HUES64 (cell line): ENCODE data around the gene FATE1.

Experiments used
- H3K27ac ChIP-seq: 2 replicates; pipeline ENCODE4 v1.7.0; 2013; ENCODE audit warnings: low read depth, low read length, inconsistent platforms
- H3K27me3 ChIP-seq: 2 replicates; pipeline ENCODE4 v1.6.1; 2013; ENCODE audit warnings: mild to moderate bottlenecking, low read length; ENCODE audit not compliant: insufficient read depth
- H3K36me3 ChIP-seq: 2 replicates; pipeline ENCODE4 v1.6.1; 2013; ENCODE audit warnings: mild to moderate bottlenecking, low read length; ENCODE audit not compliant: insufficient read depth
- H3K4me1 ChIP-seq: 2 replicates; pipeline ENCODE4 v1.6.1; 2013; ENCODE audit warnings: mild to moderate bottlenecking, low read length, moderate library complexity; ENCODE audit not compliant: insufficient read depth
- H3K4me3 ChIP-seq: 2 replicates; pipeline ENCODE4 v1.5.1; 2013; ENCODE audit warnings: mild to moderate bottlenecking, low read length, moderate library complexity
- H3K9ac ChIP-seq: 2 replicates; pipeline ENCODE4 v1.6.1; 2013; ENCODE audit warnings: mild to moderate bottlenecking, low read depth, low read length
- H3K9me3 ChIP-seq: 2 replicates; pipeline ENCODE4 v1.6.1; 2013; ENCODE audit warnings: low read depth, low read length; ENCODE audit not compliant: insufficient read depth
- WGBS: fragments of 150-250, 120-280 bp; methylation state at CpG from one replicate; pipeline ENCODE4 v1.1.7; 2013; ENCODE audit warnings: missing lambda C conversion rate; 5-methylcytosine and 5-hydroxymethylcytosine counted together

FATE1 gene

GRCh38 chrX:151725338-151725614, 9.4 kb downstream of the FATE1 start:
- H3K27me3 ChIP-seq: peaks cover 3% of the 10 kb centered on the region; the same call in 1 of the 2 replicates
- no peak overlapping the region for H3K27ac ChIP-seq
- 0 out of 2 replicates have a peak, but pooled peaks cover 6% of the 10 kb centered on the region for H3K4me1 ChIP-seq
- 95% methylated on average over 1 of the region's 1 CpG for WGBS
- no peaks in the 10 kb centered on the region for H3K9me3 ChIP-seq
- no peaks in the 10 kb centered on the region for H3K36me3 ChIP-seq
- H3K4me3 ChIP-seq: no peak overlapping the region
- no peak overlapping the region for H3K9ac ChIP-seq

GRCh38 chrX:151726751-151727150, 10.9 kb downstream of the FATE1 start:
- Histone ChIP-seq H3K4me1 (0 out of 2 replicates have a peak, but pooled peaks cover 6% of the 10 kb centered on the region), H3K9me3 (no peaks in the 10 kb centered on the region), H3K27me3 (peaks cover 3% of the 10 kb centered on the region; the same call in 1 of the 2 replicates), H3K9ac (no peak overlapping the region), H3K4me3 (no peak overlapping the region), H3K27ac (no peak overlapping the region), H3K36me3 (no peaks in the 10 kb centered on the region)
- 97% methylated on average over 5 of the region's 5 CpGs for WGBS

- H3K4me1 ChIP-seq: 0 out of 2 replicates have a peak, but pooled peaks cover 6% of the 10 kb centered on the region
- 89% methylated on average over 4 of the region's 4 CpGs for WGBS
- H3K27ac ChIP-seq: no peak overlapping the region
- no peaks in the 10 kb centered on the region for H3K9me3 ChIP-seq
- peaks cover 3% of the 10 kb centered on the region; the same call in 1 of the 2 replicates for H3K27me3 ChIP-seq
- no peak overlapping the region for H3K9ac ChIP-seq
- no peaks in the 10 kb centered on the region for H3K36me3 ChIP-seq
- H3K4me3 ChIP-seq: no peak overlapping the region
Observed at GRCh38 chrX:151727346-151727745, 11.5 kb downstream of the FATE1 start.

- Histone ChIP-seq H3K4me1 (no peaks in the 10 kb centered on the region), H3K4me3 (no peak overlapping the region), H3K27me3 (no peaks in the 10 kb centered on the region), H3K9ac (no peak overlapping the region), H3K9me3 (no peaks in the 10 kb centered on the region), H3K27ac (no peak overlapping the region), H3K36me3 (no peaks in the 10 kb centered on the region)
- WGBS: 95% methylated on average over 4 of the region's 4 CpGs
Observed at GRCh38 chrX:151729056-151729725, 13.4 kb downstream of the FATE1 start.

- H3K4me1 ChIP-seq: no peaks in the 10 kb centered on the region
- no peak within 1 kb of the TSS for H3K27ac ChIP-seq
- H3K36me3 ChIP-seq: no peaks in the 10 kb centered on the region
- H3K4me3 ChIP-seq: no peak within 1 kb of the TSS
- 91% methylated on average over 4 of the region's 4 CpGs for WGBS
- H3K9ac ChIP-seq: no peak within 1 kb of the TSS
- no peaks in the 10 kb centered on the region for H3K9me3 ChIP-seq
- H3K27me3 ChIP-seq: no peaks in the 10 kb centered on the region
Observed at GRCh38 chrX:151734446-151734845, 18.6 kb downstream of the FATE1 start, which contains the start of gene CNGA2. TSS of gene CNGA2 (plus strand) at chrX:151734746. CDS start at chrX:151738484, 3,738 bp downstream.

- H3K4me3 ChIP-seq: no peak overlapping the region
- no peak overlapping the region for H3K27ac ChIP-seq
- H3K27me3 ChIP-seq: no peaks in the 10 kb centered on the region
- WGBS: 87% methylated on average over 2 of the region's 2 CpGs
- no peak overlapping the region for H3K9ac ChIP-seq
- no peaks in the 10 kb centered on the region for H3K4me1 ChIP-seq
- H3K36me3 ChIP-seq: no peaks in the 10 kb centered on the region
- H3K9me3 ChIP-seq: no peaks in the 10 kb centered on the region
Observed at GRCh38 chrX:151735219-151735618, 19.4 kb downstream of the FATE1 start.

- H3K27ac ChIP-seq: no peak overlapping the region
- 88% methylated on average over 6 of the region's 6 CpGs for WGBS
- H3K9me3 ChIP-seq: no peaks in the 10 kb centered on the region
Observed at GRCh38 chrX:151736685-151737084, 20.9 kb downstream of the FATE1 start.

GRCh38 chrX:151737494-151737893, 21.7 kb downstream of the FATE1 start:
- no peak overlapping the region for H3K27ac ChIP-seq
- H3K27me3 ChIP-seq: no peaks in the 10 kb centered on the region
- no peak overlapping the region for H3K9ac ChIP-seq
- H3K36me3 ChIP-seq: no peaks in the 10 kb centered on the region
- no peak overlapping the region for H3K4me3 ChIP-seq
- no peaks in the 10 kb centered on the region for H3K4me1 ChIP-seq
- 92% methylated on average over 5 of the region's 5 CpGs for WGBS
- H3K9me3 ChIP-seq: no peaks in the 10 kb centered on the region

More at GRCh38 chrX:151736685-151737084, 20.9 kb downstream of the FATE1 start:
- H3K9ac ChIP-seq: no peak overlapping the region
- H3K27me3 ChIP-seq: no peaks in the 10 kb centered on the region
- no peak overlapping the region for H3K4me3 ChIP-seq
- no peaks in the 10 kb centered on the region for H3K36me3 ChIP-seq
- no peaks in the 10 kb centered on the region for H3K4me1 ChIP-seq

GRCh38 chrX:151738751-151739150, 22.9 kb downstream of the FATE1 start:
- H3K9me3 ChIP-seq: no peaks in the 10 kb centered on the region
- H3K4me1 ChIP-seq: no peaks in the 10 kb centered on the region
- no peak overlapping the region for H3K9ac ChIP-seq
- H3K4me3 ChIP-seq: no peak overlapping the region
- H3K27ac ChIP-seq: no peak overlapping the region
- WGBS: 93% methylated on average over 7 of the region's 7 CpGs
- H3K27me3 ChIP-seq: no peaks in the 10 kb centered on the region
- no peaks in the 10 kb centered on the region for H3K36me3 ChIP-seq

GRCh38 chrX:151741606-151742005, 25.8 kb downstream of the FATE1 start:
- 93% methylated on average over 4 of the region's 4 CpGs for WGBS
- no peak overlapping the region for H3K27ac ChIP-seq
- H3K27me3 ChIP-seq: no peaks in the 10 kb centered on the region
- no peak overlapping the region for H3K9ac ChIP-seq
- H3K4me1 ChIP-seq: no peaks in the 10 kb centered on the region
- H3K4me3 ChIP-seq: no peak overlapping the region
- H3K9me3 ChIP-seq: no peaks in the 10 kb centered on the region
- H3K36me3 ChIP-seq: no peaks in the 10 kb centered on the region

- no peak overlapping the region for H3K27ac ChIP-seq
- 96% methylated on average over 5 of the region's 5 CpGs for WGBS
- H3K9me3 ChIP-seq: no peaks in the 10 kb centered on the region
- H3K27me3 ChIP-seq: no peaks in the 10 kb centered on the region
- no peak overlapping the region for H3K4me3 ChIP-seq
- H3K9ac ChIP-seq: no peak overlapping the region
- H3K36me3 ChIP-seq: no peaks in the 10 kb centered on the region
- H3K4me1 ChIP-seq: no peaks in the 10 kb centered on the region
Observed at GRCh38 chrX:151742311-151742710, 26.5 kb downstream of the FATE1 start.
